Left lung (tissue), 10 donors: ENCODE results near the gene PACS2. TPM values are rescaled to one million over a fixed set of nuclear protein-coding genes. Genes with fewer than 3 reads are reported as not detected.
"Not testable (repeated sequence)": the region's sequence is repeated elsewhere in the genome, so short reads cannot be mapped to it uniquely, and the experiment has no call there.

Experiments
- ATAC-seq: fragments of 200-7000 bp; cut with Tn5 transposase; one replicate; pipeline ENCODE4 v1.9.1; 2020; ENCODE audit warnings: moderate library complexity
- DNase-seq, 4 donors: peaks; one replicate each; pipeline ENCODE4 v3.0.0-alpha.2; 2013 to 2020
- H3K27ac ChIP-seq, 2 donors: fragments of 200-600 bp; sonication (generic) in 1 of 2; one replicate each; pipeline versions ENCODE4 v1.5.0 to v1.8.0; 2020 to 2021
- H3K27me3 ChIP-seq, 2 donors: fragments of 200-600 bp; sonication (generic) in 1 of 2; one replicate each; pipeline versions ENCODE4 v1.5.0 to v1.8.0; 2020 to 2021
- H3K36me3 ChIP-seq, 2 donors: fragments of 200-600 bp; sonication (generic) in 1 of 2; one replicate each; pipeline versions ENCODE4 v1.5.0 to v1.8.0; 2020 to 2021
- H3K4me1 ChIP-seq, 2 donors: fragments of 200-600 bp; one replicate each; pipeline ENCODE4 v1.8.0; 2021
- H3K4me3 ChIP-seq, 2 donors: fragments of 200-600 bp; sonication (generic) in 1 of 2; one replicate each; pipeline versions ENCODE4 v1.5.0 to v1.8.0; 2020 to 2021; ENCODE audit warnings: mild to moderate bottlenecking in 1 of 2
- H3K9me3 ChIP-seq, 2 donors: fragments of 200-600 bp; sonication (generic) in 1 of 2; one replicate each; pipeline versions ENCODE4 v1.5.0 to v1.8.0; 2020 to 2021
- CTCF ChIP-seq, 2 donors: fragments of 200-600 bp; sonication (generic) in 1 of 2; IDR thresholded peaks; one replicate each; pipeline versions ENCODE4 v1.5.0 to v1.8.0; 2021; ENCODE audit warnings: antibody characterized with exemption in 2 of 2
- intact Hi-C, 2 donors: fragments of 100-400 bp; cut with DNase I; formaldehyde crosslinking; loops; one replicate each; pipeline versions ENCODE4 v1.11.2 to v1.14.2; 2022
- polyA plus RNA-seq, 6 donors: library from polyadenylated mRNA; unstranded; fragments of 120-200 nt; gene quantifications; one replicate each; pipeline ENCODE4 v1.2.1, GENCODE V29; 2013; ENCODE audit not compliant: insufficient read length in 6 of 6
- total RNA-seq, 2 donors: library from RNA; stranded (reverse); fragmentation: NEBNext Ultra II Directional; extraction: Animal tissue kit (Norgen Biotek cat#: 25700); gene quantifications; one replicate each; pipeline ENCODE4 v1.2.1, GENCODE V29; 2021
- donor health status: DM: no; HTN: yes; CAD: no.
- donor health status: DM: no; HTN: no; CAD: no.

Gene PACS2
- total and polyA plus RNA-seq, 8 donors: 64.6 to 99.3 (median 75.4) TPM

- H3K4me1 ChIP-seq: peaks cover 13 to 36% of the 10 kb centered on the region in 2 donors
- no peak for ATAC-seq
Observed at GRCh38 chr14:105334383-105335230, 20.1 kb downstream of the PACS2 start.

GRCh38 chr14:105335231-105335542 is 20.6 kb downstream of the PACS2 start:
- H3K4me1 ChIP-seq: peaks cover 13 to 32% of the 10 kb centered on the region in 2 donors
- H3K27me3 ChIP-seq, H3K27ac ChIP-seq, H3K36me3 ChIP-seq, H3K4me3 ChIP-seq, intact Hi-C loops, H3K9me3 ChIP-seq, DNase-seq, ATAC-seq: not testable (repeated sequence)

More at GRCh38 chr14:105334383-105335230, 20.1 kb downstream of the PACS2 start:
- no peaks in the 10 kb centered on the region for H3K9me3 ChIP-seq
- H3K4me3 ChIP-seq: no peak overlapping the region
- H3K27me3 ChIP-seq: no peaks in the 10 kb centered on the region
- no peak for TF ChIP-seq CTCF (IDR thresholded peaks at IDR 0.05)
- intact Hi-C loops: no loop called here
- no peak overlapping the region for H3K27ac ChIP-seq
- H3K36me3 ChIP-seq: no peaks in the 10 kb centered on the region
- peak in 1 of 4 donors; percentile 47 for DNase-seq

- intact Hi-C loops: no loop called here
- no peak for ATAC-seq
Observed at GRCh38 chr14:105335735-105336476, 21.4 kb downstream of the PACS2 start.

GRCh38 chr14:105336477-105337287 is 22.1 kb downstream of the PACS2 start:
- TF ChIP-seq CTCF (IDR thresholded peaks at IDR 0.05): no peak
- intact Hi-C loops: no loop called here
- ATAC-seq: no peak
- H3K9me3 ChIP-seq: no peaks in the 10 kb centered on the region
- no peaks in the 10 kb centered on the region for H3K36me3 ChIP-seq
- DNase-seq: peak in 1 of 4 donors; percentile 61
- no peak overlapping the region for H3K27ac ChIP-seq
- no peaks in the 10 kb centered on the region for H3K27me3 ChIP-seq
- no peak overlapping the region for H3K4me3 ChIP-seq
- peaks cover 7 to 28% of the 10 kb centered on the region in 2 donors for H3K4me1 ChIP-seq

More at GRCh38 chr14:105335735-105336476, 21.4 kb downstream of the PACS2 start:
- no peaks in the 10 kb centered on the region for H3K9me3 ChIP-seq
- no peaks in the 10 kb centered on the region for H3K36me3 ChIP-seq
- no peak overlapping the region for H3K4me3 ChIP-seq
- peak in 1 of 4 donors; percentile 67 for DNase-seq
- no peak for TF ChIP-seq CTCF (IDR thresholded peaks at IDR 0.05)
- H3K27ac ChIP-seq: no peak overlapping the region
- H3K4me1 ChIP-seq: peaks cover 7 to 30% of the 10 kb centered on the region in 2 donors
- no peaks in the 10 kb centered on the region for H3K27me3 ChIP-seq

GRCh38 chr14:105337433-105337832 is 22.9 kb downstream of the PACS2 start:
- ATAC-seq (no peak), DNase-seq (peak in 1 of 4 donors; percentile 51)
- Histone ChIP-seq H3K27ac (no peak overlapping the region), H3K27me3 (no peaks in the 10 kb centered on the region), H3K4me3 (no peak overlapping the region), H3K36me3 (no peaks in the 10 kb centered on the region), H3K9me3 (no peaks in the 10 kb centered on the region), H3K4me1 (peaks cover 7 to 21% of the 10 kb centered on the region in 2 donors)
- intact Hi-C loops: no loop called here
- no peak for TF ChIP-seq CTCF (IDR thresholded peaks at IDR 0.05)
